Suprapubic skin (tissue), 4 donors: ENCODE data around the gene STON2.

Experiments used
- CTCF ChIP-seq, 2 donors: fragments of 200-600 bp in 1 of 2; fragments of 450-650 bp in 1 of 2; sonication (generic) in 1 of 2; IDR thresholded peaks; one replicate each; pipeline ENCODE4 v1.5.1; 2016 to 2019; ENCODE audit warnings: antibody characterized with exemption in 2 of 2, mild to moderate bottlenecking in 1 of 2, moderate library complexity in 1 of 2
- EP300 ChIP-seq: sonication (generic); formaldehyde crosslinking; IDR thresholded peaks from one replicate; pipeline ENCODE4 v1.6.1; 2017; ENCODE audit warnings: antibody characterized with exemption
- POLR2AphosphoS5 ChIP-seq, 3 donors: sonication (generic); formaldehyde crosslinking; IDR thresholded peaks; one replicate each; pipeline ENCODE4 v1.6.1; 2017; ENCODE audit warnings: antibody characterized with exemption in 3 of 3

- no peak for TF ChIP-seq EP300
- no peak for TF ChIP-seq POLR2AphosphoS5 (IDR thresholded peaks at IDR 0.05)
- TF ChIP-seq CTCF (IDR thresholded peaks at IDR 0.05) = no peak
Measured at GRCh38 chr14:81273961-81274575, 126.1 kb downstream of the STON2 start.
